Bronchial epithelial cell (primary cell): ENCODE data around the gene MMP28. TPM values are rescaled to one million over a fixed set of nuclear protein-coding genes. Genes with fewer than 3 reads are reported as not detected.

ENCODE experiments used
- DNase-seq: peaks from one replicate; pipeline ENCODE4 v3.0.0-alpha.2; 2010; ENCODE audit warnings: low read depth
- FAIRE-seq: peaks from 2 replicates; lab custom pipeline; 2011; peaks lifted over from hg19 to GRCh38; lab: Jason Lieb, UNC
- H3K27me3 ChIP-seq: 2 replicates; pipeline ENCODE4 v1.5.1; 2011; ENCODE audit warnings: low read length; ENCODE audit not compliant: control insufficient read depth, insufficient read depth
- H3K36me3 ChIP-seq: 2 replicates; pipeline ENCODE4 v1.5.1; 2011; ENCODE audit warnings: low read length; ENCODE audit not compliant: control insufficient read depth, insufficient read depth
- H3K4me3 ChIP-seq: 2 replicates; pipeline ENCODE4 v1.5.1; 2011; ENCODE audit warnings: mild to moderate bottlenecking, low read depth, low read length, control low read depth
- CTCF ChIP-seq: IDR thresholded peaks from 2 replicates; pipeline ENCODE4 v1.5.1; 2011; ENCODE audit warnings: mild to moderate bottlenecking, moderate library complexity, low read length, control low read depth, inconsistent platforms; ENCODE audit not compliant: insufficient read depth, severe bottlenecking
- total RNA-seq: library from RNA; depleted of rRNA; stranded (reverse); fragments of >200 nt; gene quantifications from 2 replicates; pipeline ENCODE4 v1.2.1, GENCODE V29; 2014

The MMP28 gene
- total RNA-seq, 1 donor from 2014 or later = 42.6 TPM

DNA sequence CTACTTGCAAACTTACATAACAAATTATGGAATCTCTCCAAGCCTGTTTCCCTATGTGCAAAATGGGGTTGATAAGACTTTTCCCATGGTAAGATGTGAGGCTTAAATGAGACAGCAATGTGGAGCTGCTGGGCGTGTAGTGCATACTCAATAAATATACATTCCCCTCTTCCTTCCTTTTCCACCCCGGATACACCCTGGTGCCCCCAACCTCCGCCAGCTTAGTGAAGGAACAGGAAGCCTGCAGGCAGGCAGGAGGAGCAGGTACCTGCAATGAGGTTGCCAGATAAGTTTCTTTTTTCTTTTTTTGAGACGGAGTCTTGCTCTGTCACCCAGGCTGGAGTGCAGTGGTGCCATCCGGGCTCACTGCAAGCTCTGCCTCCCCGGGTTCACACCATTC, 19.9 kb downstream of the MMP28 start:
- no peak for FAIRE-seq
- Histone ChIP-seq H3K27me3 (no peaks in the 10 kb centered on the region), H3K4me3 (no peak overlapping the region), H3K36me3 (peaks cover 19% of the 10 kb centered on the region)
- TF ChIP-seq CTCF = no peak
- no peak for DNase-seq

DNA sequence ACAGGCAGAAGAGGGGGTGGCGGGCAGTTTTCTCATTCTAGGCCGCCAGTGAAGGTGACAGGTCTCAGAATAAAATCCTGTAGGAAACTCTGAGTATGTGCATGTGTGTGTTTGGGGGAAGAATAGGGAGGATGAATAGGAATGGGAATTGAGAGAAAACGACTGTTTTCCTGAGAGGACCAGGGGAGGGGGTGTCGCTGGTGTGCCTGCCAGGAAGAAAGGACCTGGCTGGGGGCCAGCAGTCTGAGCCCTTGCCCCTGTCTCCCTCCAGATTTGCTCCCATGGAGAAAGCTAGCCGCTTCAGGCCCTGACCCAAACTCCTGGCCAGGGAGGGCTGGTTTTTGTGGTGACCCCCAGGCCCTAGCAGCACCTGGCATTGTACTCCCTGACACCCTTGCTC, 20.4 kb downstream of the MMP28 start:
- no peaks in the 10 kb centered on the region for H3K27me3 ChIP-seq
- H3K4me3 ChIP-seq = no peak overlapping the region
- no peak for FAIRE-seq
- TF ChIP-seq CTCF = no peak
- H3K36me3 ChIP-seq = peaks cover 19% of the 10 kb centered on the region
- no peak for DNase-seq

GRCh38 chr17:35774499-35774898, 20.9 kb downstream of the MMP28 start:
- Histone ChIP-seq H3K27me3 (no peaks in the 10 kb centered on the region), H3K4me3 (no peak overlapping the region), H3K36me3 (peaks cover 18% of the 10 kb centered on the region)
- DNase-seq = no peak
- FAIRE-seq = no peak
- no peak for TF ChIP-seq CTCF

DNA sequence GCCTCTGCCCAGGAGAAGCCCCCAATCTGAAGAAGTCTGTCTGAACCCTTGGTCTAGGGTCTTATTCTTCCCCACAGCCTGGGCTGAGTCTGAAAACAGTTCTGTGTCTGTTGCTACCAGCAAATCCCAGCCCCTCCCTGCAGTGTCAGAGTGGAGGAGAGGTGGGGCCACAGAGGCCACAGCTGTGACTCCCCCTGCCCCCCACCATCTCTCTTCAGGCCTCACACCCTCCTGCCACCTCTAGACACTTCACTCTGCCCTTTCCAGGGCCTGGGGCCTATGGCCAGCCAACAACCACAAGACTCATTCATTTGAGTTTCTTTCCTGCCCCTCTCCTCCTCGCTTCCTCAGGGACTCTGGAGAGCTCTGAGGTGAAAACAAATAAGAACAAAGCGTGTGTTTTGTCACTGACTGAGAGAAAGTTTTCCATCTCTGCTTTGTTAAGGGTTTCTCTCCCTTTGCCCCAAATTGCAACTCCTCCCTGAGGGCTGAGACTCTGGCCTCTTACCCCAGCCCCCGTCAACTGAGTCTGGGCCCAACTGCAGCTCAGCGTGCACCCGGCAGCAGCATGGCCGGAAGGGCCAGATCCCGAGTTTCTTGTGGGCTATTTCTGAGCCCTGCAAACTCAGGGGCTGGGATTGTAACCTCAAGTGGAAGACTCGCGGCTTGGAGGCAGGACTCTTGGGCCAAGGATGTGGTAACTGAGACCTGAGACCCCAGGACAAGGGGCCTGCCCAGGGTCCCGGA, 21.6 kb downstream of the MMP28 start:
- no peak for TF ChIP-seq CTCF
- Histone ChIP-seq H3K36me3 (peaks cover 13% of the 10 kb centered on the region), H3K4me3 (no peak overlapping the region), H3K27me3 (no peaks in the 10 kb centered on the region)
- no peak for FAIRE-seq
- no peak for DNase-seq

DNA sequence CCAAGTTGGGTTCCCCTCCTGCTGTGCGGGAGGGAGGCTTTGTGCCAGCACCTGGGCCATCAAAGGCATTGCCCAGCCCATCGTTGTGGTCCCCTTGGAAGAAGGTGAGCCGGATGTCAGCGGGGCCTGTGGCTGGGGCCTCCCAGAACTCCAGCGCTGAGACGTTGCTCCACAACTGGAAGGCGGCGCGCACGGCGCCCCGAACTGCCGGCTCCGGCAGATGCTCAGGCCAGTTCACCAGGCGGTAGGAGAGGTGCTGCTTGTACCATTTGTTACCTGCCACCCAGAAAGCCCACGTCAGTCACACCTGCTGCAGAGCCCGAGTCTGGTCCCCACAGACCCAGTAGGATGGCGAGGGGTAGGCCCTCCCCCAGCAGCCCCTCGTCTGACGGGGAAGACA, 22.3 kb downstream of the MMP28 start:
- H3K4me3 ChIP-seq = no peak overlapping the region
- H3K27me3 ChIP-seq = no peaks in the 10 kb centered on the region
- H3K36me3 ChIP-seq = peaks cover 13% of the 10 kb centered on the region
- FAIRE-seq (no peak), DNase-seq (no peak)
- no peak for TF ChIP-seq CTCF
